ENCODE measurements around the gene BBS9. TPM values are rescaled to one million over a fixed set of nuclear protein-coding genes. Genes with fewer than 3 reads are reported as not detected.

BBS9 gene
- total and polyA plus RNA-seq, 2 experiments from 2014 or later: 27.2 to 66.1 TPM

- DNase-seq (ENCODE audit: low spot score): no peak
These were observed 224.8 kb downstream of the BBS9 start for GRCh38 chr7:33354201-33354600.

More at GRCh38 chr7:33354201-33354600, 224.8 kb downstream of the BBS9 start:
- H3K27ac Mint-ChIP-seq: 0 out of 2 replicates have a peak overlapping the region, but pooled peaks have one; percentile 50
- H3K4me3 Mint-ChIP-seq: peak overlapping the region; percentile 55; the same call in 2 of the 3 replicates
- Histone ChIP-seq H3F3A (replicated peaks; ENCODE audit: low read depth) (no peaks in the 10 kb centered on the region), H3K4me3 (peak overlapping the region; percentile 51; the same call in 1 of the 2 replicates), H3K4me1 (ENCODE audit: insufficient read depth) (peaks cover 9% of the 10 kb centered on the region; the same call in 1 of the 2 replicates), H3K79me2 (replicated peaks; ENCODE audit: insufficient read depth) (peaks cover 48% of the 10 kb centered on the region), H3K4me2 (peak overlapping the region; percentile 58), H2AFZ (no peak overlapping the region), H3K9me2 (ENCODE audit: insufficient read depth) (no peaks in the 10 kb centered on the region), H3K27me3 (ENCODE audit: insufficient read depth) (no peaks in the 10 kb centered on the region), H3K27ac (ENCODE audit: low read depth) (no peak overlapping the region), H3K36me3 (ENCODE audit: insufficient read depth) (no peaks in the 10 kb centered on the region), H4K20me1 (replicated peaks; ENCODE audit: insufficient read depth) (no peaks in the 10 kb centered on the region)
- ATAC-seq: no peak
- H3K9me3 Mint-ChIP-seq: no peaks in the 10 kb centered on the region
- no peaks in the 10 kb centered on the region for H3K36me3 Mint-ChIP-seq (ENCODE audit: low read depth)
- no peaks in the 10 kb centered on the region for H3K27me3 Mint-ChIP-seq (ENCODE audit: insufficient read depth, low read depth, poor library complexity)
- H3K4me1 Mint-ChIP-seq: peaks cover 18% of the 10 kb centered on the region
- TF ChIP-seq CREB1 (CRISPR knock-in tag; IDR thresholded peaks at IDR 0.05; ENCODE audit: low read depth) (no peak), POLR2AphosphoS5 (IDR thresholded peaks at IDR 0.05; ENCODE audit: low read depth) (no peak), ZNF114 (CRISPR knock-in tag; IDR thresholded peaks at IDR 0.05) (no peak), EZH2 (IDR thresholded peaks at IDR 0.05; ENCODE audit: low read depth, unreplicated experiment) (no peak), EZH2phosphoT487 (IDR thresholded peaks at IDR 0.05; ENCODE audit: unreplicated experiment) (no peak), JUNB (IDR thresholded peaks at IDR 0.05; ENCODE audit: unreplicated experiment) (no peak), ETS1 (IDR thresholded peaks at IDR 0.05) (no peak), NANOG (IDR thresholded peaks at IDR 0.05; ENCODE audit: borderline replicate concordance) (no peak), ZNF331 (CRISPR knock-in tag; IDR thresholded peaks at IDR 0.05; ENCODE audit: low read depth) (no peak), CTCF (conservative IDR thresholded peaks at IDR 0.05; ENCODE audit: low read depth in 2 of 2) (no peak), STAT1 (IDR thresholded peaks at IDR 0.05; ENCODE audit: unreplicated experiment) (no peak)
- TF ChIP-seq, protein P1, sequence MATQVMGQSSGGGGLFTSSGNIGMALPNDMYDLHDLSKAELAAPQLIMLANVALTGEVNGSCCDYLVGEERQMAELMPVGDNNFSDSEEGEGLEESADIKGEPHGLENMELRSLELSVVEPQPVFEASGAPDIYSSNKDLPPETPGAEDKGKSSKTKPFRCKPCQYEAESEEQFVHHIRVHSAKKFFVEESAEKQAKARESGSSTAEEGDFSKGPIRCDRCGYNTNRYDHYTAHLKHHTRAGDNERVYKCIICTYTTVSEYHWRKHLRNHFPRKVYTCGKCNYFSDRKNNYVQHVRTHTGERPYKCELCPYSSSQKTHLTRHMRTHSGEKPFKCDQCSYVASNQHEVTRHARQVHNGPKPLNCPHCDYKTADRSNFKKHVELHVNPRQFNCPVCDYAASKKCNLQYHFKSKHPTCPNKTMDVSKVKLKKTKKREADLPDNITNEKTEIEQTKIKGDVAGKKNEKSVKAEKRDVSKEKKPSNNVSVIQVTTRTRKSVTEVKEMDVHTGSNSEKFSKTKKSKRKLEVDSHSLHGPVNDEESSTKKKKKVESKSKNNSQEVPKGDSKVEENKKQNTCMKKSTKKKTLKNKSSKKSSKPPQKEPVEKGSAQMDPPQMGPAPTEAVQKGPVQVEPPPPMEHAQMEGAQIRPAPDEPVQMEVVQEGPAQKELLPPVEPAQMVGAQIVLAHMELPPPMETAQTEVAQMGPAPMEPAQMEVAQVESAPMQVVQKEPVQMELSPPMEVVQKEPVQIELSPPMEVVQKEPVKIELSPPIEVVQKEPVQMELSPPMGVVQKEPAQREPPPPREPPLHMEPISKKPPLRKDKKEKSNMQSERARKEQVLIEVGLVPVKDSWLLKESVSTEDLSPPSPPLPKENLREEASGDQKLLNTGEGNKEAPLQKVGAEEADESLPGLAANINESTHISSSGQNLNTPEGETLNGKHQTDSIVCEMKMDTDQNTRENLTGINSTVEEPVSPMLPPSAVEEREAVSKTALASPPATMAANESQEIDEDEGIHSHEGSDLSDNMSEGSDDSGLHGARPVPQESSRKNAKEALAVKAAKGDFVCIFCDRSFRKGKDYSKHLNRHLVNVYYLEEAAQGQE (IDR thresholded peaks at IDR 0.05; ENCODE audit: unreplicated experiment): no peak
- TF ChIP-seq, protein P2, sequence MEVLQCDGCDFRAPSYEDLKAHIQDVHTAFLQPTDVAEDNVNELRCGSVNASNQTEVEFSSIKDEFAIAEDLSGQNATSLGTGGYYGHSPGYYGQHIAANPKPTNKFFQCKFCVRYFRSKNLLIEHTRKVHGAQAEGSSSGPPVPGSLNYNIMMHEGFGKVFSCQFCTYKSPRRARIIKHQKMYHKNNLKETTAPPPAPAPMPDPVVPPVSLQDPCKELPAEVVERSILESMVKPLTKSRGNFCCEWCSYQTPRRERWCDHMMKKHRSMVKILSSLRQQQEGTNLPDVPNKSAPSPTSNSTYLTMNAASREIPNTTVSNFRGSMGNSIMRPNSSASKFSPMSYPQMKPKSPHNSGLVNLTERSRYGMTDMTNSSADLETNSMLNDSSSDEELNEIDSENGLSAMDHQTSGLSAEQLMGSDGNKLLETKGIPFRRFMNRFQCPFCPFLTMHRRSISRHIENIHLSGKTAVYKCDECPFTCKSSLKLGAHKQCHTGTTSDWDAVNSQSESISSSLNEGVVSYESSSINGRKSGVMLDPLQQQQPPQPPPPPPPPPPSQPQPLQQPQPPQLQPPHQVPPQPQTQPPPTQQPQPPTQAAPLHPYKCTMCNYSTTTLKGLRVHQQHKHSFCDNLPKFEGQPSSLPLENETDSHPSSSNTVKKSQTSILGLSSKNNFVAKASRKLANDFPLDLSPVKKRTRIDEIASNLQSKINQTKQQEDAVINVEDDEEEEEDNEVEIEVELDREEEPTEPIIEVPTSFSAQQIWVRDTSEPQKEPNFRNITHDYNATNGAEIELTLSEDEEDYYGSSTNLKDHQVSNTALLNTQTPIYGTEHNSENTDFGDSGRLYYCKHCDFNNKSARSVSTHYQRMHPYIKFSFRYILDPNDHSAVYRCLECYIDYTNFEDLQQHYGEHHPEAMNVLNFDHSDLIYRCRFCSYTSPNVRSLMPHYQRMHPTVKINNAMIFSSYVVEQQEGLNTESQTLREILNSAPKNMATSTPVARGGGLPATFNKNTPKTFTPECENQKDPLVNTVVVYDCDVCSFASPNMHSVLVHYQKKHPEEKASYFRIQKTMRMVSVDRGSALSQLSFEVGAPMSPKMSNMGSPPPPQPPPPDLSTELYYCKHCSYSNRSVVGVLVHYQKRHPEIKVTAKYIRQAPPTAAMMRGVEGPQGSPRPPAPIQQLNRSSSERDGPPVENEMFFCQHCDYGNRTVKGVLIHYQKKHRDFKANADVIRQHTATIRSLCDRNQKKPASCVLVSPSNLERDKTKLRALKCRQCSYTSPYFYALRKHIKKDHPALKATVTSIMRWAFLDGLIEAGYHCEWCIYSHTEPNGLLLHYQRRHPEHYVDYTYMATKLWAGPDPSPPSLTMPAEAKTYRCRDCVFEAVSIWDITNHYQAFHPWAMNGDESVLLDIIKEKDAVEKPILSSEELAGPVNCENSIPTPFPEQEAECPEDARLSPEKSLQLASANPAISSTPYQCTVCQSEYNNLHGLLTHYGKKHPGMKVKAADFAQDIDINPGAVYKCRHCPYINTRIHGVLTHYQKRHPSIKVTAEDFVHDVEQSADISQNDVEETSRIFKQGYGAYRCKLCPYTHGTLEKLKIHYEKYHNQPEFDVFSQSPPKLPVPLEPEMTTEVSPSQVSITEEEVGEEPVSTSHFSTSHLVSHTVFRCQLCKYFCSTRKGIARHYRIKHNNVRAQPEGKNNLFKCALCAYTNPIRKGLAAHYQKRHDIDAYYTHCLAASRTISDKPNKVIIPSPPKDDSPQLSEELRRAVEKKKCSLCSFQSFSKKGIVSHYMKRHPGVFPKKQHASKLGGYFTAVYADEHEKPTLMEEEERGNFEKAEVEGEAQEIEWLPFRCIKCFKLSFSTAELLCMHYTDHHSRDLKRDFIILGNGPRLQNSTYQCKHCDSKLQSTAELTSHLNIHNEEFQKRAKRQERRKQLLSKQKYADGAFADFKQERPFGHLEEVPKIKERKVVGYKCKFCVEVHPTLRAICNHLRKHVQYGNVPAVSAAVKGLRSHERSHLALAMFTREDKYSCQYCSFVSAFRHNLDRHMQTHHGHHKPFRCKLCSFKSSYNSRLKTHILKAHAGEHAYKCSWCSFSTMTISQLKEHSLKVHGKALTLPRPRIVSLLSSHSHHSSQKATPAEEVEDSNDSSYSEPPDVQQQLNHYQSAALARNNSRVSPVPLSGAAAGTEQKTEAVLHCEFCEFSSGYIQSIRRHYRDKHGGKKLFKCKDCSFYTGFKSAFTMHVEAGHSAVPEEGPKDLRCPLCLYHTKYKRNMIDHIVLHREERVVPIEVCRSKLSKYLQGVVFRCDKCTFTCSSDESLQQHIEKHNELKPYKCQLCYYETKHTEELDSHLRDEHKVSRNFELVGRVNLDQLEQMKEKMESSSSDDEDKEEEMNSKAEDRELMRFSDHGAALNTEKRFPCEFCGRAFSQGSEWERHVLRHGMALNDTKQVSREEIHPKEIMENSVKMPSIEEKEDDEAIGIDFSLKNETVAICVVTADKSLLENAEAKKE (CRISPR knock-in tag; IDR thresholded peaks at IDR 0.05): no peak

Data from GM23338 (cell line).